Lower leg skin (tissue), 3 donors: ENCODE results near the gene UBASH3B.
A peak's percentile ranks its signal among the peaks of the same experiment; 100 is the strongest.

Experiments used
- POLR2A ChIP-seq, 2 donors: fragments of 450-650 bp; IDR thresholded peaks; one replicate each; pipeline ENCODE4 v1.6.1; 2016 to 2017; ENCODE audit warnings: antibody characterized with exemption in 2 of 2, mild to moderate bottlenecking in 1 of 2, moderate library complexity in 1 of 2
- TF ChIP-seq, protein P1 (sequence below), 3 donors: fragments of 450-650 bp; IDR thresholded peaks; one replicate each; pipeline ENCODE4 v1.5.1; 2016; ENCODE audit warnings: antibody characterized with exemption in 3 of 3, mild to moderate bottlenecking in 3 of 3, moderate library complexity in 2 of 3

DNA sequence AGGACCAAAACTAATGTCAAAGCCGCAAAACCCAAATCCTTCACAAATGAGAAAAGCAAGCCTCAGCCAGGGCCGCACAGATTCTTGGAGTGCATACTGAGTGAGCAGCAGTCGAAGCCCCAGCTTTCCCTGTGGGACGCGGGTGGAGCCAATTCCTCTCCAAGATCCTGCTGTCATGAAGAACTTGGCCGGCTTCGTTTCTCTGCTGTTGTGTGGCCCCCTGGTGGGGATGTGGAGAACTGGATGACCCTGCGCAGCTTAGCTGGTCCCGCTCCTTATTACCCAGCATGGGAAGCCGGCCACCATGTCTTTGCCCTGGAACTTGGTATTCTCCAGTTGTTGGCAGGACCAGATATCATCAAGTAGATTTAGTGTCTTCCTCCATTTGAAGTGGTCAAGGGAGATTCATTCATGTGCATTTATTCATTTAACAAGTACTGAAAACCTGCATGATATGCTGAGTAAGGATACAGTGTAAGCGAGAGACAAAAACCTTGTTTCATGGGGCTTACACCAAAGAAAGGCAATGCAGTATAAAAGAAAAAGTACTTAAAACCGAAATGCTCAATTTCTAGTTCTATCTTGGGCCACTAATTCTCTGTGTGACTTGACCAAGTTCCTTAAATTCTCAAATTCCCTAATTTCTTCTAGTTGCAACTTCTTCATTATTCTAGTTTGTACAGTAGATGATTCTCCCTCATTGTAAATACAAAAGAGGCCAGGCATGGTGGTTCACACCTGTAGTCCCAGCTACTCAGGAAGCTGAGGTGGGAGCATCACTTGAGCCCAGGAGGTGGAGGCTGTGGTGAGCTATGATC is 126.1 kb downstream of the UBASH3B start:
- TF ChIP-seq, protein P1, sequence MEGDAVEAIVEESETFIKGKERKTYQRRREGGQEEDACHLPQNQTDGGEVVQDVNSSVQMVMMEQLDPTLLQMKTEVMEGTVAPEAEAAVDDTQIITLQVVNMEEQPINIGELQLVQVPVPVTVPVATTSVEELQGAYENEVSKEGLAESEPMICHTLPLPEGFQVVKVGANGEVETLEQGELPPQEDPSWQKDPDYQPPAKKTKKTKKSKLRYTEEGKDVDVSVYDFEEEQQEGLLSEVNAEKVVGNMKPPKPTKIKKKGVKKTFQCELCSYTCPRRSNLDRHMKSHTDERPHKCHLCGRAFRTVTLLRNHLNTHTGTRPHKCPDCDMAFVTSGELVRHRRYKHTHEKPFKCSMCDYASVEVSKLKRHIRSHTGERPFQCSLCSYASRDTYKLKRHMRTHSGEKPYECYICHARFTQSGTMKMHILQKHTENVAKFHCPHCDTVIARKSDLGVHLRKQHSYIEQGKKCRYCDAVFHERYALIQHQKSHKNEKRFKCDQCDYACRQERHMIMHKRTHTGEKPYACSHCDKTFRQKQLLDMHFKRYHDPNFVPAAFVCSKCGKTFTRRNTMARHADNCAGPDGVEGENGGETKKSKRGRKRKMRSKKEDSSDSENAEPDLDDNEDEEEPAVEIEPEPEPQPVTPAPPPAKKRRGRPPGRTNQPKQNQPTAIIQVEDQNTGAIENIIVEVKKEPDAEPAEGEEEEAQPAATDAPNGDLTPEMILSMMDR (IDR thresholded peaks at IDR 0.05), result peak in 2 of 3 donors; percentile 26 to 67
- TF ChIP-seq POLR2A (IDR thresholded peaks at IDR 0.05), result no peak
